Measurements from ENCODE around the gene IKZF2. TPM values are rescaled to one million over a fixed set of nuclear protein-coding genes. Genes with fewer than 3 reads are reported as not detected.

The IKZF2 gene
- total and polyA plus RNA-seq, 9 of the 15 experiments (the other 6 are each of a cell fraction or from before 2014, with no cell fraction given): 0.04 to 0.54 (median 0.22) TPM

GRCh38 chr2:212953170-212953920 is 198.1 kb downstream of the IKZF2 start:
- WGBS (ENCODE audit: insufficient coverage, low coverage, missing lambda C conversion rate): 0% methylated on average over 3 of the region's 3 CpGs
- intact Hi-C loops (cut with micrococcal nuclease): no loop called here
- no peak overlapping the region for H3K9ac ChIP-seq (ENCODE audit: insufficient read depth in 1 of 2, low read depth in 2 of 2, low read length in 2 of 2)

More at GRCh38 chr2:212953170-212953920, 198.1 kb downstream of the IKZF2 start:
- ChIA-PET POLR2A (no interaction called here), CTCF (ENCODE audit: low intra/inter-chr PET ratio) (no interaction called here)
- ATAC-seq (no peak), FAIRE-seq (no peak), DNase-seq (ENCODE audit: extremely low read depth in 1 of 4, low spot score in 3 of 4) (no peak)
- TF ChIP-seq ZSCAN29 (IDR thresholded peaks at IDR 0.05) (no peak), LCOR (CRISPR knock-in tag; IDR thresholded peaks at IDR 0.05) (no peak), NCOA6 (IDR thresholded peaks at IDR 0.05) (no peak), KDM4B (IDR thresholded peaks at IDR 0.05; ENCODE audit: borderline replicate concordance in 2 of 2, low read depth in 1 of 2) (no peak), ZNF780A (CRISPR knock-in tag; IDR thresholded peaks at IDR 0.05) (no peak), CUX1 (CRISPR knock-in tag; IDR thresholded peaks at IDR 0.05) (no peak), HMGN3 (IDR thresholded peaks at IDR 0.05; ENCODE audit: borderline replicate concordance, extremely low read depth, insufficient read length, low read depth, low read length) (no peak), ZNF316 (IDR thresholded peaks at IDR 0.05) (no peak)
- H3K4me3 ChIP-seq: no peak overlapping the region
- H3K79me2 ChIP-seq (ENCODE audit: control insufficient read depth, insufficient read depth, low read length): no peaks in the 10 kb centered on the region
- BruUV-seq (replicated peaks): no TSS peak
- no peaks in the 10 kb centered on the region for H3K36me3 ChIP-seq (ENCODE audit: control insufficient read depth, insufficient read depth, low read length)
- H3K4me2 ChIP-seq (ENCODE audit: insufficient read depth, low read length): no peak overlapping the region
- in situ Hi-C loops (cut with MboI): no loop called here
- H2AFZ ChIP-seq (ENCODE audit: low read depth, low read length): no peak overlapping the region
- no peaks in the 10 kb centered on the region for H4K20me1 ChIP-seq (replicated peaks; ENCODE audit: control insufficient read depth, insufficient read depth, low read length)
- H3K9me3 ChIP-seq (replicated peaks; ENCODE audit: control insufficient read depth, insufficient read depth, low read depth, low read length): no peaks in the 10 kb centered on the region
- no peaks in the 10 kb centered on the region for H3K9me1 ChIP-seq (ENCODE audit: control insufficient read depth, insufficient read depth, low read length)
- H3K4me1 ChIP-seq (replicated peaks in 1 of 2; ENCODE audit: control insufficient read depth in 2 of 2, insufficient read depth in 2 of 2, low read length in 2 of 2): no peaks in the 10 kb centered on the region
- H3K27ac ChIP-seq (ENCODE audit: extremely low read depth, low read depth, low read length): no peak overlapping the region
- no peaks in the 10 kb centered on the region for H3K27me3 ChIP-seq (ENCODE audit: control insufficient read depth in 2 of 2, insufficient read depth in 2 of 2, low read length in 2 of 2)
